HG02973 (cell line): Measurements from ENCODE around the gene ZSCAN26.
A peak's percentile ranks its signal among the peaks of the same experiment; 100 is the strongest.
"Not testable (repeated sequence)": the region's sequence is repeated elsewhere in the genome, so short reads cannot be mapped to it uniquely, and the experiment has no call there.

Experiments
- ATAC-seq: cut with Tn5 transposase; IDR thresholded peaks from one replicate; pipeline ENCODE4 v1.9.1; 2021; ENCODE audit warnings: moderate library complexity; ENCODE audit not compliant: unreplicated experiment

The ZSCAN26 gene

DNA sequence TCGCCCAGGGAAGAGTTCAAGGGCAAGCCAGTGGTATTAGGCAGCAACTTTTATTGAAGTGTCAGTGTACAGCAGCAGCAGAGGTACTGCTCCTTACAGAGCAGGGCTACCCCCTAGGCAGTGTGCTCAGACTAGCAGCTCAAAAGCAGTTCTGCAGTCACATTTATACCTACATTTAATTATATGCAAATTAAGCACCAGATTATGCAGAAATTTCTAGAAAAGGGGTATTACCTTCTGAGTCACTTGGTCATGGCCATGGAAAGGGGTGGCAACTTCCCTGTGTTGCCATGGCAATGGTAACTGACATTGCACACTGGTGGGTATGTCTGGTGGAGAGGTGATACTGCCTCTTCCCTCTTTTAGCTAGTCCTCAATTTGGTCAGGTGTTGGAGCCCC lies 12.8 kb upstream of the ZSCAN26 start:
- no peak for ATAC-seq

DNA sequence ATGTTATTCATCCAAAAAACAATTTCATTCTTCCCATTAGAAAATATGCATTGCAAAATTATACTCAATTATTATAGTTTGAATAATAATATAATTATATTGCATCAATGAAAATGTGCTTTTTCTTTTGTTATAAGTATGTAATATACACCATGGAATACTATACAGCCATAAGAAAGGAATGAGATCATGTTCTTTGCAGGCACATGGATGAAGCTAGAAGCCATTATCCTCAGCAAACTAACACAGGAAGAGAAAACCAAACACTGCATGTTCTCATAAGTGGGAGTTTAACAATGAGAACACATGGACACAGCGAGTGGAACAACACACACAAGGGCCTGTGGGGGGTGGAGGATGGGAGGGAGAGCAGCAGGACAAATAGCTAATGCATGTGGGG lies 9.9 kb upstream of the ZSCAN26 start:
- no peak for ATAC-seq

DNA sequence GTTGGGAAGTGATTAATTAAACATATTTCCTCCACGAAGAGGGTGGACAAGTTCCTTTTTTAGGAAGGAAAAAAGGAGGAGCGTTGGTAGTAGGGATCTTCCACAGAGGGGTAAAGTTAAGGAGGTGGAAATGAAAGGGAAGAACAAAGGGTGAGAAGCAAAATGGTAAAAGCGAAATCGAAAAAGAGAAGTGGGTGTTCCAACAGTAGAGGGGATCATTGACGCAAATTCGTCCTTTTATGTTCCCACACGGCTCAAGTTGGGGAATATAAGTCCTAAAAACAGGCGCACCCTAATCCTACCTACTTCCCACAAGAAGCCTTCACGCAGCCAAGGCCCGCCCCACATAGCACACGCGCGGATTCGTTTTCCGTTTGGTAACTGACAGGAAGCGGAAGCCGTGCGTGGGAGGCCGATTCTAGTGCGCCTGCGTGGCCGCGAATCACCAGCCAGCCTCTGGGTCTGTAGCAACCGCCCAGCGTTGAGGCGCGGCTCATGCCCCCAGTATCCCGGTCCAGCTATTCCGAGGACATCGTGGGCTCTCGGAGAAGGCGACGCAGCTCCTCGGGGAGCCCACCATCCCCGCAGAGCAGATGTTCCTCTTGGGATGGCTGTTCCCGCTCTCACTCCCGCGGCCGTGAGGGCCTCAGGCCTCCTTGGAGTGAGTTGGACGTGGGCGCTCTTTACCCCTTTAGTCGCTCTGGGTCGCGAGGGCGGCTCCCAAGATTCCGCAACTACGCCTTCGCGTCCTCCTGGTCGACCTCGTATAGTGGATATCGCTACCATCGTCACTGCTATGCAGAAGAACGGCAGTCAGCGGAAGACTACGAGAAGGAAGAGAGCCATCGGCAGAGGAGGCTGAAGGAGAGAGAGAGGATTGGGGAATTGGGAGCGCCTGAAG lies 7.8 kb upstream of the ZSCAN26 start, which contains the start of gene NKAPL:
Gene NKAPL (plus strand): TSS at position 421 of the 901 bp plus-strand sequence. CDS start 75 bp downstream, at position 496.
- no peak for ATAC-seq

DNA sequence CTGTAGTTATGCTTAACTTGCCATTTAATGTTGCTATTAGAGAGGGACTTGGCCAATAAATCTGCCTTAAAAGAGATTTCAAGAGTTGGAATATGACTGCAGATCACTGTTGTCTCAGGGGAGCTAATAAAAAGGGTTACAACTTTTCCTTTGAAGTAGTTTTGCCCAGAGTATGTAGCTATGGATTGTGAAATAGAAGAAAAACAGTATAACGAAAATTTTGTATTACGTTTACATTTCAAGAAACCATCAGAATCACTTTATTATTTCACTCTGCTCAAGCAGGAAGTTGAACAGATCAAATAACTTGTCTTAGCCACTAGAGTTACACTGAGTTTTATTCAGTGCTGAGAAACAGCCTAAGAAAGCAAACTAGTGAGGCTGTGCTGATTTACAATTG lies 3.0 kb upstream of the ZSCAN26 start:
- ATAC-seq: no peak

DNA sequence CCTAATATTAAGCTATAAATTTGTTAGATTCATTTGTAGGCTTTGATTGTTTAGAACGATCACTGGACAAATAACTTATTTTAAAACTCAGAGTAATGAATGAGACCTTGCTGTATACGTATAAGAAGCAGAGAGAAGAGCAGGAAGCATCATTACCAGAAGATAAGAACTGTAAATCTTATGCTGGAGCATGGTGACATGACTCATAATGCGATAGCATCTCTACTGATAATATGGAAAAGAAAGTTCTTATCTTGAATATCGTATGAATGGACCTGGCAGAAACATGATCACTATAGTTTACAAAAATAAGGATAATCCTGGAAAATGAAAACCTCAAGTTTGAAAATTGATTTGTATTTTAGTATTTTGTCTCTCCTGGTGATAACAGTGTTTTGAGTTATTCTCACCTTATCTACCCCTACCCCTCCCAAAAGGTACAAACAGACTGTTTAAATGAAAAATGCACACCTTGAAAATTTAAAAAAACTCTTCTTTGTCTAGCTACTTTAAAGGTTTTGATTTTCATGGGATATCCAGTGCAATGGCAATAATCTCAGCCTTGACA lies 2.0 kb upstream of the ZSCAN26 start:
- ATAC-seq: no peak

DNA sequence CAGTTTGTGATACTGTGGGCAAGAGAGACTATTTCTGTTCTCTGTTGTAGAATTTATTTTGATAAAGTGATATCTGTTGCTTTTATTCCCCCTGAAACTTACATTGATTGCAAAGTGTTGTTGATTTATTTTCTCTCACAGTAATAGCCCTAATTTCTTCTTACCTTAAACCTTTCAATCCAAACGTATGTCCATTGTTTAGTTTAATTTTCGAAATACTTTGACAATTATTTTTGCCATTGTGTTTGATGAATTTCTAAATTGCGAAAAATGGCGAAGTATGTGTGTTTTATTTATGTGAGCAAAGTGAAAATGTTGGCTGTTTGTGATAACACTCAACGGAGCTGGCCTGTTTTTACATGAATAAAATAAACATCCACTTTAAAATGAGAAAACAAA lies 381 bp upstream of the ZSCAN26 start:
- no peak for ATAC-seq

DNA sequence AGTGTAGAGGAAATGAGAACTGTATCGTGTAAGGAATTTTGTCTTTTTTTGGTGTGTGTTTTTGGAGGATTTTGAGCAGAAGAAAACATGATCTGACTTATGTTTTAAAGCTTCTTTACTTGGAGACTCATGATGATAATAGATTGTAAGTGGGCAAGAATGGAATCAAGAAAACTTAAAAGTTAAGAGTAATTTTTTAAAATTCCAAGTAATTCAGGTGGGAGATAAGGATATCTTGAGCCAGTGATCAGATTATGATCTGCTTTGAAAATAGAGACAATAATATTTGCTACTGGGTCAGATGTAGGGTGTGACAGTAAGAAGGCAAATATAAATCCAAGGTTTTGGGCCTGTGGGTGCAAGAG lies 734 bp downstream of the ZSCAN26 start:
- no peak for ATAC-seq

DNA sequence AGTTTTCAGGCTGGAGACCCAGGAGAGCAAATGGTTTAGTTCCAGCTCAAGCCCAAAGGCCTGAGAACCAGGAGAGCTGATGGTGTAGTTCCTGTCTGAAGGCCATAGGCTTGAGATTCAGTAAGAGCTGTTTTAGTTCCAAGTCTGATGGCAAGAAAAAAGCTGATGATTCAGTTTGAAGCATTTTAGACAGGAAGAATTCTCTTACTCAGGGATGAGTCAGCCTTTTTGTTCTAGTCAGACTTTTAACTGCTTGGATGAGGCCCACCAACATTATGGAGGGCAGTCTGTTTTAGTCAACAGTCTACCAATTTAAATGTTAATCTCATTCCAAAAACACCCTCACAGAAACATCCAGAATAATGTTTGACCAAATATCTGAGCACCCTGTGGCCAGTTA lies 2.5 kb downstream of the ZSCAN26 start:
- no peak for ATAC-seq

DNA sequence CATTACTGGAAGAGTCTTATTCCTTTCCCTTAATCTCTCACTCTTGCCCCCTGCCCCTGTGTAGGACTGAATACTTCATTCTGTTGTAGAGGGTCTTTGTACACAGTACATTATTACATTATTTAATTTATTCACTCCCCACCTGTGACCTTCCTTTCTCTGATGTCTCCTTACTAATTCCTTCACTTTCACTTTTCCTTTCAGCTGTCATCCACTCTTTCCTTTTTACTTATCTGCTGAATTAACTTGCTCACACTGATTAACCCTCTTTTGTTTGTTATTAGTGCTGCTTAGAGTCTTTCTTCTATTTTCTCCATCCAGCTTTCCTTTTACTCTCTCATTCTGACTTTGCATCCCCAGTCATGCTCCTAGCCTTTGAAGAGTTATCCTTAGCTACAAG lies 7.9 kb downstream of the ZSCAN26 start:
- no peak for ATAC-seq

DNA sequence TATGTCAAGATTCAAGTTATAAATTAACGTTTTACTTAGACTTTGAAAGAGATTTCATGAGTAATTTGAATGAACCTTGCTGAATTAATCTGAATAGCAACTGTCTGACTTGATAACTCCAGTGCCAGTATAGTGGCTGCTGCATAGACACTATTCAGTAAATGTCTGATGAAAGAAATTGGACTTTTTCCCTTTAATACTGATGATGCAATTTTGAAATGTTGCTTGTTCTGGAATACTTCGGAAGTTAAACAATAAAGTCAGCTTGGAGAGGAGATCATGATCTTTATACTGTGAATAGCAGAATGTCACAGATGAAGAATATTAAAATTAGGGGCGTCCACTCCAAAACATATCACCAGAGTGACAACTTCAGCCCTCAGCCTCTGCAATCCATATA lies 10.8 kb downstream of the ZSCAN26 start:
- no peak for ATAC-seq

DNA sequence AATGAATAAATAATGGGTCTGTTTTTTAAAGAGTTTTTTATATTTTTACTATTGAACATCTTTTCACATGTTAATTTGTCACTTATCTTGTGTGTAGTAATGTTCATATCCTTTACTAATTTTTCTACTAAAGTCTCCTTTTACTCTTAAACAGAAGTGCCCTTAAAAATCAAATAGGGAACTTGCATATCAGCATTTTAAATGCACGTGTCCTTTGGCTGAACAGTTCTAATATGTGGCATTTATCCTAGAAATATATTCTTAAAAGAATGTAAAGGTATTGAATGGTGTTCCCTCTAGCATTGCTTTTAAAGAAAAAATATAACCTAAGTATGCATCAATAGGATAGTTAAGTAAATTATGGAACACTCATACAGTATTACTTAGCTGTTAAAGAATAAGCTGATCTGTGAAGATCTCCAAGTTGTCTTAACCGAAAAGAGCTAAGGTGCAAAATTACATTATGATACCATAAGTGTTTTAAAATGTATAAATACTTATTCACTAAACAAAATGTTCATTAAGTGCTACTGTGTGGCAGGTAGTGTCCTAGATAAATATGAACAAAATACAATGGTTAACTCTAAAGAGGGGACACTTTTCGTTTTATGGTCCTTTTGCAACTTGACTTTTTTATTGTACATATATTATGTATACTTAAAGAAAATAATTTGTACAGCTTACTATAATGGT lies 13.8 kb downstream of the ZSCAN26 start:
- ATAC-seq: no peak

DNA sequence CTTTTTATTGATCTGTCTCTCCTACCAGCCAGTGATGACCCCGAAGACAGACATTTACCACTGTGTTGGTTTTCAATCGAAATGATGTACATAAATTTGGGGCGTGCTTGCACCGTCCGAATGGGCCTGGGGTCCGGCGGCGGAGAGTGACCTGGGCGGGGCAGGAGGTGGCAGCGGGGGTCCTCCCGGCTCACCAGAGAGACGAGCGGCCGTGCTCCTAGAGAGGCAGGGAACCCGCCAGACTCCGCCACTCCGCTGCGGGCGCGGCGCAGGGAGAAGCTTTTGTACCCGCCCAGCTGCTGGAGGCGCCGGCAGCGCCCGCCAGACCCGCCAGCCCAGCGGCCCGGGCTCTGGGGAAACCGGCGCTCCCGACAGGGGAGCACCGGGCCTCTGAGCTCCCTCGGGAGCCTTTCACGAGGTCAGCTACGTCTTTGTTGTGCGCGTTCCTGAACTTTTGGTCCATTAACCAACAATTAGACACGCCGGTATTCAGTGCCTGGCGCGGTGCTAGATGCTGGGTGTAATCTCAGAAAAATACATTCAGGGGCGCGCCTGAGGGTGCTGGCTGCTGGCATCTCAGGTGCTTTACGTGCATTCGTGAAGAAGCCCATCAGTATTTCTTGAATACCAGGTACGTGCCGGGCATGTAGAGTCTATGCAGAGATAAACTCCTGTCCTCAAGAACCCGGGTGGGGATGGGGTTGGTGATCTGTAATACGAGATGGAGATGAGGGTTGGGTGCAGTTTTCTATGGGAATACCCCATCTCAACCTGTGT lies 14.5 kb downstream of the ZSCAN26 start, which contains the start of gene PGBD1:
Gene PGBD1 (plus strand): TSS at position 285 of the 777 bp plus-strand sequence. CDS start 2,242 bp downstream, outside the sequence.
- ATAC-seq: peak; percentile 74

DNA sequence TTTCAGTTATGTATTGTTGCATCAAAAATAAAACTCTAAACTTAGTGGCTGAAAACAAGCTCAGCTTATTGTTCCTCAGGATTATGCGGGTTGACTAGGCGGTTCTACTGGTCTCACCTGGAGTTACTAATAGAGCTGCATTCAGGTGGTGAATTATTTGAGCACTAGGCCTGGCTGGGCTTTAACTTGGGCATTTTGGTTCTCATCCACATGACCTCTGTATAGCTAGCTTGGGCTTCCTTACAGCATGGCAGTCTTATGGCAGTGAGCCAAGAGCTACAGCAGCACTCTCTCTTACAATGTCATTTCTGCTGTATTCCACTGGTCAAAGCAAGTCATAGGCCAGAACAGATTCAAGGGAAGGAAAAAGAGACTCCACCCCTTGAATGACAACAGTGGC lies 16.0 kb downstream of the ZSCAN26 start:
- ATAC-seq: no peak

DNA sequence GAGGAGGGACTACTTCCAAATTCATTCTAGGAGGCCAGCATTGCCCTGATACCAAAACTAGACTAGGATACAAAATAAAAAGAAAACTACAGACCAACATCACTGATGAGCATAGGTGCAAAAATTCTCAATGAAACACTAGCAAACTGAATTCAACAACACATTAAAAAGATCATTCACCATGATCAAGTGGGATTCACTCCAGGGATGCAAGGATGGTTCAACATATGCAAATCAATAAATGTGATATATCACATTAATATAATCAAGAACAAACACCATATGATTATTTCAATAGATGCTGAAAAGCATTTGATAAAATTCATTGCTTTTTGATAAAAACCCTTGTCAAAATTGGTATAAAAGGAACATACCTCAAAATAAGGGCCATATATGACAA lies 24.6 kb downstream of the ZSCAN26 start:
- no peak for ATAC-seq

DNA sequence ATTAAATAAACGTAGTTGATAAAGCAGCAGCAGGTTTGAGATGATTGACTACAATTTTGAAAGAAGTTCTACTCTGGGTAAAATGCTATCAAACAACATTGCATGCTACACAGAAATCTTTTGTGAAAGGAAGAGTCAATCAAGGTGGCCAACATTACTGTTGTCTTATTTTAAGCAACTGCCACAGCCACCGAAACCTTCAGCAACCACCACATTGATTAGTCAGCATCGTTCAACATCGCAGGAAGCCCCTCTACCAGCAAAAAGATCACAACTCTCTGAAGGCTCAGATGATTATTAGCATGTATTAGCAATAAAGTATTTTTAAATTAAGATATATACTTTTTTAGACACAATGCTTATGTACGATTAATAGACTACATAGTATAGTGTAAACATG lies 28.4 kb downstream of the ZSCAN26 start:
- ATAC-seq: no peak

DNA sequence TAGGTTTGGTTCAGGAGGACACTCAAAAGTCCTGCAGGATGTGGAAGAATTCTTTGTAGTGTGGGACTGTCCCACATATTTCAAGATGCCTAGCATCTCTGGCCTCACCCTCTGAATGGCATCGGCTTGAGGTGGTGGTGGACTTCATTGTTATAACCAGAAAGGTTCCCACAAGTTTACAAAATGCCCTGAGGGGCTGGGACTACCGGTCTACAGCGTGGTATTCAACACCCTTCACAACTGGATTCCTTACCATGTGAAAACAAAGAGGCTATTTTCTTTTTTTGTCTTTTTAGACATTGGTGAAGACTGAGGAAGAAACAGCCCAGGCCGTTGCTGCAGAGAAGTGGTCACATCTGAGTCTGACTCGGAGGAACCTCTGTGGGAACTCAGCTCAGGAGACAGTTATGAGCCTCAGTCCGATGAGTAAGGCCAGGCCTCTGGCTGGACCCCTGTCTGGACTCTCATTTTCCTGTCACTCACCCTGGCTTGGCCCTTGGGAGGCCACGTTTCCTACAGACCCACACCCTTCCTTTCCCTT lies 29.6 kb downstream of the ZSCAN26 start:
- ATAC-seq: no peak

DNA sequence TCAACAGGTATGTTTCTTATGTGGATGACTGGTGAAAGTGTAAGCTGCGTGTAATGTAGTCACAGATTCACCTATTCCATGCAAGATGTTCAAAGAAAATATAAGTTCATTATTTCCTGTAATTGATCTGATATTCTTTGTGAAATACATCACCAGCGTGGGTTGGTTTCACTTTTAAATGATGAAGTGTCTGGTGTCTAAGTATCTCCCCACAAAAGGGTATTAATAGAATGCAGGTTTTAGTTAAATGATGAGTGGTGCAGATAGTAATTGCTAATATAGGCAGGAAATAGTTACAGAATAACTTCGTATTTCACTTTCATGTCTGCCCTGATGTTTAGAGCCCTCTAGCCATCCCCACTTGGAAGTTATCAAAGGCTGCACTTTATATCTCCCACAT lies 36.6 kb downstream of the ZSCAN26 start:
- peak; percentile 93 for ATAC-seq

DNA sequence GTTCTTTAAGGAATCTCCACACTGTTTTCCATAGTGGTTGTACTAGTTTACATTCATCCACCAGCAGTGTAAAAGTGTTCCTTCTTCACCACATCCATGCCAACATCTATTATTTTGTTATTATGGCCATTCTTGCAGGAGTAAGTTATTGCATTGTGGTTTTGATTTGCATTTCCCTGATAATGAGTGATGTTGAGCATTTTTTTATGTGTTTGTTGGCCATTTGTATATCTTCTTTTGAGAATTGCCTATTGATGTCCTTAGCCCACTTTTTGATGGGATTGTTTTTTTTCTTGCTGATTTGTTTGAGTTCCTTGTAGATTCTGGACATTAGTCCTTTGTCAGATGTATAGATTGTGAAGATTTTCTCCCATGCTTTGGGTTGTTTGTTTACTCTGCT lies 39.4 kb downstream of the ZSCAN26 start:
- ATAC-seq: not testable (repeated sequence)

DNA sequence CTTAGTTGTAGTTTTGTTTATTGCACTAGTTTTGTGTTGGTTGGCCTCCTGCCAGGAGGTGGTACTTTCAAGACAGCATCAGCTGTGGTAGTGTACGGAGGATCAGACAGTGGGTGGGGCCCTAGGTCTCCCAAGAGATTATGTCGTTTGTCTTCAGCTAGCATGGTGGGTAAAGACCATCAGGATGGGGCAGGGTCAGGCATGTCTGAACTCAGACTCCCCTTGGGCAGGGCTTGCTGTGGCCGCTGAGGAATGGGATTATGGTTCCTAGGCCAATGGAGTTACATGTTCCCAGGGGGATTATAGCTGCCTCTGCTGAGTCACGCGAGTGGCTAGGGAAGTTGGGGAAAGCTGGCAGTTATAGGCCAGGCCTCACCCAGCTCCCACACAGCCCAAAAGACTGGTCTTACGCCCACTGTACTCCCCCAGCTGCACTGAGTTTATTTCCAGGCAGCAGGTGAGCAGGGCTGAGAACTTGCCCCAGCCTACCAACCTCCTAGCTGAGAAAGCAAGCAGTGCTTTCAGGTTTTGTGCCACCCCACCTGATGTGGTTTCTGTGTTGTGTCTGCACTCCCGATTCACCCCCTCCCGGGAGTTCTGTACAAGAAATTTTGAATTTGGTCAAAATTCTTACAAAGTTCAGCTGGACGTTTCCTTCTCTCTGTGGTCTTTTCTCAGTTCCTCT lies 44.3 kb downstream of the ZSCAN26 start:
- no peak for ATAC-seq

DNA sequence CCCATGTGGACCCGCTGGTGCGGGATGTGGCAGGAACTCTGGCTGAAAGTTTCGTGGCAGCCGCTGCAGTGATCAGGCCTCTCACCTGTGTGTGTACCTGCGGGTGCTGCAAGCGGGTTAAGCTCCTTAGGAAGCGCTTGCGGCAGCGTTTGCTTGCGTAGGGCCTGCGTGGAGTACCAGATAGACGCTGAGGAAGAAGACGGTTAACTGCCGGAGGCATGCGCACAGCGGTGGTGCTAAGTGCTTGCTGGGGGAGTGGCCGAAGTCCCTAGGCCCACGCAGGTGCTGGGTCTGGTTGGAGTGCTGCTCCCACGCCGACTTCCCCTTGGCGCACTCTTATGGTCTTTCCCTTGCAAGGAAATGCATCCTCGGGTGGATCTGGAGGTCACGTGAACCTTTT lies 46.0 kb downstream of the ZSCAN26 start:
- no peak for ATAC-seq
